GM12801 (cell line): ENCODE results near the gene AGAP1.

ENCODE experiments used
- CTCF ChIP-seq: IDR thresholded peaks from one replicate; pipeline ENCODE4 v1.5.1; 2011; ENCODE audit warnings: control low read depth; ENCODE audit not compliant: insufficient read length; ENCODE audit errors: extremely low read depth

AGAP1 gene

GRCh38 chr2:235640377-235640776 is 146.5 kb downstream of the AGAP1 start:
- TF ChIP-seq CTCF: no peak

- no peak for TF ChIP-seq CTCF
Observed at GRCh38 chr2:235640926-235641723, 147.3 kb downstream of the AGAP1 start.

GRCh38 chr2:235641956-235642355 is 148.1 kb downstream of the AGAP1 start:
- no peak for TF ChIP-seq CTCF

- no peak for TF ChIP-seq CTCF
Observed at GRCh38 chr2:235642446-235643098, 148.7 kb downstream of the AGAP1 start.

GRCh38 chr2:235643680-235644511 is 150.1 kb downstream of the AGAP1 start:
- no peak for TF ChIP-seq CTCF

GRCh38 chr2:235647264-235647663 is 153.4 kb downstream of the AGAP1 start:
- no peak for TF ChIP-seq CTCF

- no peak for TF ChIP-seq CTCF
Observed at GRCh38 chr2:235647877-235648276, 154.0 kb downstream of the AGAP1 start.
